Measurements from ENCODE around the gene EN1. TPM values are rescaled to one million over a fixed set of nuclear protein-coding genes. Genes with fewer than 3 reads are reported as not detected.

Gene EN1
- total and polyA plus RNA-seq, 7 donors: not detected

DNA sequence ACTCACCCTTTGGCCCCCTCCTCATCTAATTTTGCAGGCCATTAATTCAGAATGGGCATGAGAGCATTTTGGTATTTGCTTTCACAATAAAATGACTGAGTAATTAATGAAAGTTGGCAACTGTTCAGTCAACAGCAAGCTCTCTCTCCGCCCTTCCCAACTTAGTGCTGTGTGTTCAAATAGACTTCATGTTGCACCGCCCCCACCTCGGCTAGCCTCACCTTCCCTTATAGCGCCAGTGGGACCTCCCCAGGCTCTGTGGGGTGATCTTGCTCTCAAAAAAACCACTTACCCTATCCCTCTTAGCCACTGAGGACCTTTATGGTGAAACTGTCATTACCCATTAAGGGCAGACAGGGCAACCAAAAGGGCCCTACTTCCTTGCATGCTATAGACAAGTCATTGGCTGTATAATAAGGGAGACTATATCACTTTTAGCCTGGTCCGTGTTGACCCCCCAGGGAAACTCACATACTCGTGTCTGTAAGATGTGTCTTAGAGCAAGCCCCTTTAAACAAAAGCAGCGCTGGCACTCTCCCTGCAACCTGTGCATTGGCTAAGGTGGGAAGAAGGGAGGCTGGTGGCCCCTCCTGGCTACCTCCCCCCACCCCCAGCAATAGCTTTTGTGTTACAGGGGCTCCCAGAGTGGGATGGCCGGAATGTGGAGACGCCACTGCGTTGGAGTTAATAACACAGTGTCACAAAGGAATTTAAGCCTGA is 15.2 kb downstream of the EN1 start:
- no peak for TF ChIP-seq POLR2A (IDR thresholded peaks at IDR 0.05)
- DNase-seq: no peak
- H3K27me3 ChIP-seq: peaks cover 50 to 80% (median 58%) of the 10 kb centered on the region in 3 donors
- H3K4me1 ChIP-seq: peaks cover 0 to 25% (median 23%) of the 10 kb centered on the region in 4 donors
- 13 to 16% methylated on average over 10 of the region's 10 CpGs for WGBS, 2 donors
- H3K36me3 ChIP-seq: no peaks in the 10 kb centered on the region
- H3K27ac ChIP-seq: no peak overlapping the region
- no peak overlapping the region for H3K4me3 ChIP-seq
- no peaks in the 10 kb centered on the region for H3K9me3 ChIP-seq
- intact Hi-C loops (cut with DNase I): no loop called here

DNA sequence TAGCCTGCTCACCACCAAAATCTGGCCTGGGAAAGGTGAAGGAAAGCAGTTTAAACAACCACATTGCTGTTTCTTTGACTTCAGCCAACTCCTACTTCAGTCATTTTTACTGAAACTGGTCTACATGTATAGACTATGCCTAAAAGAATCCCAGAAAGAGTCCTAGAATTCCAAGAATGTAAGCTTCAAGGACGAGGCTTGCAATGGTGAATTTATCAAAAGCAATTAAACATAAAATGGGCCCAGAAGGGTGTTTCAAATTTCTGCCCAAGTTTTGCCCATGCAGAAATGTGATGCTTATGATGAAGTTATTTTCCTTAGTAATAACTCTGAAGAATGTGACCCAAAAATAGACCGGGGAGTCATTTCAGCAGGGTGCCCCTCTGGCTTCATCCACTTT is 16.6 kb downstream of the EN1 start:
- Histone ChIP-seq H3K4me3 (no peak overlapping the region), H3K4me1 (peaks cover 0 to 19% (median 16%) of the 10 kb centered on the region in 4 donors), H3K36me3 (no peaks in the 10 kb centered on the region), H3K9me3 (no peaks in the 10 kb centered on the region), H3K27ac (no peak overlapping the region), H3K27me3 (peaks cover 39 to 80% (median 44%) of the 10 kb centered on the region in 3 donors)
- TF ChIP-seq, protein P1, sequence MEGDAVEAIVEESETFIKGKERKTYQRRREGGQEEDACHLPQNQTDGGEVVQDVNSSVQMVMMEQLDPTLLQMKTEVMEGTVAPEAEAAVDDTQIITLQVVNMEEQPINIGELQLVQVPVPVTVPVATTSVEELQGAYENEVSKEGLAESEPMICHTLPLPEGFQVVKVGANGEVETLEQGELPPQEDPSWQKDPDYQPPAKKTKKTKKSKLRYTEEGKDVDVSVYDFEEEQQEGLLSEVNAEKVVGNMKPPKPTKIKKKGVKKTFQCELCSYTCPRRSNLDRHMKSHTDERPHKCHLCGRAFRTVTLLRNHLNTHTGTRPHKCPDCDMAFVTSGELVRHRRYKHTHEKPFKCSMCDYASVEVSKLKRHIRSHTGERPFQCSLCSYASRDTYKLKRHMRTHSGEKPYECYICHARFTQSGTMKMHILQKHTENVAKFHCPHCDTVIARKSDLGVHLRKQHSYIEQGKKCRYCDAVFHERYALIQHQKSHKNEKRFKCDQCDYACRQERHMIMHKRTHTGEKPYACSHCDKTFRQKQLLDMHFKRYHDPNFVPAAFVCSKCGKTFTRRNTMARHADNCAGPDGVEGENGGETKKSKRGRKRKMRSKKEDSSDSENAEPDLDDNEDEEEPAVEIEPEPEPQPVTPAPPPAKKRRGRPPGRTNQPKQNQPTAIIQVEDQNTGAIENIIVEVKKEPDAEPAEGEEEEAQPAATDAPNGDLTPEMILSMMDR (IDR thresholded peaks at IDR 0.05): no peak
- no peak for TF ChIP-seq EP300 (IDR thresholded peaks at IDR 0.05)
- no peak for TF ChIP-seq POLR2A (IDR thresholded peaks at IDR 0.05)
- TF ChIP-seq POLR2AphosphoS5 (IDR thresholded peaks at IDR 0.05): no peak
- DNase-seq: no peak
- intact Hi-C loops (cut with DNase I): no loop called here
- WGBS, 2 donors: 45 to 47% methylated on average over 2 of the region's 2 CpGs

DNA sequence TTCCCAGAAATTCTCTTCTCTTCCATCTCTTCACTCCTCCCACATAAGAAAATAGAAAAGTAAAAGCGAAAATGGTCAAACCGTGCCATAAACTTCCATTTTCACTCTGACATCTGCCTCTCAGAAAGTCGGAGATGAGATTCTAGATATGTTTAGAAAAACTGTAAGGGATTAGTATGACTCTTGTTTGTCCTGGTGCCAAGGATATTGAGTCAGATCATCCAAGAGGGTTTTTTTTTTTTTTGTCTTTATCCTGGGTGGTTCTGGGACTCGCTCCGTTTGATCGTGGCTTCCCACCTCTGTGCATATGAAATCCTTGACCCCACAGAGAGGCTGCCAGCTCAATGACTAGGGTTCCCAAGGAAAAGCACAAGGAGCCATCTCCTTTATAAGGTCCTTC is 17.3 kb downstream of the EN1 start:
- H3K9me3 ChIP-seq: no peaks in the 10 kb centered on the region
- H3K4me1 ChIP-seq: peaks cover 0 to 11% (median 9%) of the 10 kb centered on the region in 4 donors
- H3K27ac ChIP-seq: no peak overlapping the region
- intact Hi-C loops (cut with DNase I): no loop called here
- TF ChIP-seq, protein P1 (IDR thresholded peaks at IDR 0.05): no peak
- no peak for TF ChIP-seq POLR2AphosphoS5 (IDR thresholded peaks at IDR 0.05)
- no peak for TF ChIP-seq POLR2A (IDR thresholded peaks at IDR 0.05)
- no peak for TF ChIP-seq EP300 (IDR thresholded peaks at IDR 0.05)
- WGBS, 2 donors: 54 to 67% methylated on average over 6 of the region's 6 CpGs
- no peak overlapping the region for H3K4me3 ChIP-seq
- H3K27me3 ChIP-seq: peaks cover 31 to 75% (median 37%) of the 10 kb centered on the region in 3 donors
- DNase-seq: no peak
- no peaks in the 10 kb centered on the region for H3K36me3 ChIP-seq

DNA sequence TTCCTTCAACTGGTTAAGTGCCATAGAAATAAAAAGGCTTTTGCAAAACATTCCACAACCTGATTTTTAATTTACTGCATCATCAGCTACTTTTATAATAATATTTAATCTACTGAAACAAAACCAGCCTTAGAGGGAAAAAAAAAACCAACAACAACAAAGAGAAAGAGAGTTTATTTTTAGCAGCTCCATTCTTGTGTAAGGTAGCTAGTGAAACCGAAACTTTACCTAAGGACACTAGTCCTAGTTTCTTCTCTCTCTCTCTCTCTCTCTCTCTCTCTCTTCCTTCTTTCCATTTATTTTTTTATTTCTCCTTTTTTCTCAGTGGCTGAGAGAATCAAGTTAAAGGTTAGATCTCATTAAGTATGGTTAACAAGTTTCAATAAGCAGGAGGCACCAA is 21.4 kb downstream of the EN1 start:
- Histone ChIP-seq H3K36me3 (no peaks in the 10 kb centered on the region), H3K4me1 (no peaks in the 10 kb centered on the region), H3K9me3 (no peaks in the 10 kb centered on the region), H3K27ac (no peak overlapping the region), H3K27me3 (peaks cover 0 to 57% (median 12%) of the 10 kb centered on the region in 3 donors), H3K4me3 (no peak overlapping the region)
- intact Hi-C loops (cut with DNase I): no loop called here
- TF ChIP-seq EP300 (IDR thresholded peaks at IDR 0.05) (no peak), POLR2AphosphoS5 (IDR thresholded peaks at IDR 0.05) (no peak), POLR2A (IDR thresholded peaks at IDR 0.05) (no peak)
- TF ChIP-seq, protein P1 (IDR thresholded peaks at IDR 0.05): no peak
- no peak for DNase-seq
- WGBS, 2 donors: 27 to 35% methylated on average over 1 of the region's 1 CpG

DNA sequence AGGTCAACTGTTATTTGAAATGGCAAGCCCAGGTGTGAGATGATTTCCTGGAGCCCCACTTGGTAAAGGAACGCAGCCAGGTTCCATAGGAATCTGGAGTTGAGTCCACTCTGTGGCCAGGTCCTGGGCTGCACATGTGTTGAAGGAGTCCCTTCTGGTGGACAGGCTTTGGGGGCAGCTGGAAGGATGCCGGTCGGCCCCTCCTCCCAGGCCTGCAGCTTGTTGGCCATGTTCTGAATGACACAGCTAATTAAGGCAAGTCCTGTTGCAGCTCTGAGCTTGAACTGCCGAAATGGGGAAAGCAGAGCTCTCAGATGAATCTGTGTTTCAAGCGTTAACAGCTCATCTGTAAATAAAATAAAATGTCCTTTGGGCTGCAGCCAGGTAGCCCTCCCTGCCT is 23.8 kb downstream of the EN1 start:
- Histone ChIP-seq H3K27me3 (peaks cover 0 to 48% (median 12%) of the 10 kb centered on the region in 3 donors), H3K27ac (no peak overlapping the region), H3K4me1 (no peaks in the 10 kb centered on the region), H3K4me3 (no peak overlapping the region), H3K36me3 (no peaks in the 10 kb centered on the region), H3K9me3 (no peaks in the 10 kb centered on the region)
- no peak for DNase-seq
- intact Hi-C loops (cut with DNase I): no loop called here
- WGBS, 2 donors: 53 to 66% methylated on average over 5 of the region's 5 CpGs
- TF ChIP-seq, protein P1 (IDR thresholded peaks at IDR 0.05): no peak
- TF ChIP-seq POLR2AphosphoS5 (IDR thresholded peaks at IDR 0.05) (no peak), EP300 (IDR thresholded peaks at IDR 0.05) (no peak), POLR2A (IDR thresholded peaks at IDR 0.05) (no peak)
